Measurements from ENCODE around the gene TRIM31.

The TRIM31 gene

DNA sequence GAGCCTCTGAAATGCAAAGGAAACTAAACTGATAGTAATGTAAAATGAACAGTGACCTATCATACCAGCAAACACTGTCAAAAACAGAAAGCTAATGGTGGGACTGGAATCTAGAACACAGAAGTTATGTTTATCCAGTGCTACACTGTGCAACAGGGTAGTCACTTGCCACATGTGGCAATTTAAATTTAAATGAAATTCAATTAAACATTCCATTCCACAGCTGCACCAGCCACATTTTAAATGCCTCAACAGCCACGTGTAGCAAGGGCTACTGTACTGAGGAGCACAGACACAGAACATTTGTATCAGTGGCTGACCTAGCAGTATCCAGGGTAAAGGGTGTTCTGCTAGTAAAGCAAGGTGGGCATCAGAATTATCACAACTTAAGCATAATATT, 57.4 kb downstream of the TRIM31 start:
- in situ Hi-C loops (cut with MboI; ENCODE audit: low sequenced_read_pairs): no loop called here

DNA sequence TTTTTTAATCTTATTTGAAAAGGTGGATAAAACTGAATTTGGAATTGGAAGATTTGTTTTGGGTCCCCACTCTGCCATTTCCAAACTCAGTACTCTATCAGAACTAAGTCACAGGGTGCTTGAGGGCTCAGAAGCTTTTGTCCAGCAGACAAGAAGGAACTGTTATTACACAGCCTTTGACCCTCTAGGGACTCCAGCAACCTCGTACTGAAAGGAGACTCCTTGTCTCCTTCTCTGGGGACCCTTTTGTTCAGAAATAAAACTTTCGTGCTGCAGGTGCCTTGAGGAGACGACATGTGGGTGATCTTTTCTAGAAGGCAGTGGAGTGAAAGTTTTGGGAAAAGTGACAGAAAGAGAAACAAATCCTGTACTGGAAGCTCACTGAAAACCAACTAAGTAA, 59.2 kb downstream of the TRIM31 start:
- in situ Hi-C loops (cut with MboI; ENCODE audit: low sequenced_read_pairs): no loop called here
